COLO668 (cell line): ENCODE data around the gene DBI.

Experiments used
- DNase-seq: peaks from one replicate; lab custom pipeline; 2025; ENCODE audit not compliant: unreplicated experiment; lab: John Stamatoyannopoulos, UW

The DBI gene

DNA sequence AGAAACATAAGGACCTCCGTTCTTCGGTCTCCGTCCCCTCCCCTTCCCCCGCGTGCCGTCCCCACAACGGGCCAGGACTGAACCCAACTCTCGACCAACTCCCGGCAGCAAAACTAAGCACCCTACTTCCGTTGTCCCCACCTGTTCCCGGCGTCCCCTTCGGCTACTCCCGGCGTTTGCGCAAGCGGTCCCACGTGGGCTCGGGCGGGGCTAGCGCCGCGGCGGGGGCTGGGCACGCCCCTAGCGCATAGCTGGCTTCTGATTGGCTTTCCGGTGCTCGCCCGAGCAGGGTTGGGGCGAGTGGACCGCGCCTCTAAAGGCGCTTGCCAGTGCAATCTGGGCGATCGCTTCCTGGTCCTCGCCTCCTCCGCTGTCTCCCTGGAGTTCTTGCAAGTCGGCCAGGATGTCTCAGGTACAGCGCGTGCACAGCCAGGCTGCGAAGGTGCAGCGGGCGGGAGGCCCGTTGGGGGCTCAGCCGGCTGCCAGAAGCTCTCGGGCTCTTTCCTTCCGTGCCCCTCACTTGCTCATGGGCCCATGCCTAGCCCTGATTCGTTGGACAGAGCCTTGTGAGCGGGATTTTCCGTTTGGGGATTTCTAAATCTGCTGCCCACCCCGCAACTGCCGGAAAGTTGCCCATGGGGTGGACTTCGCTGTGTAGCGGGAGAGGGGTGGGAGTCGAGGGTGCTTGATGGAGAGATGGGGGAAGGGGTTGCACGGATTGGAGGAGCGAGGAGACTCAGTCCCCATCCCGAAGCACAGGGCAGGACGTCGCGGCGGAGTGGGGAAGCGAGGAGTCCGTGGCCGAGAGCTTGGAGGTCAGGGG is at the start of gene DBI, which contains the start of gene C2orf76:
Gene DBI (plus strand): TSS at position 329 of the 823 bp plus-strand sequence. CDS start 75 bp downstream, at position 404.
Gene C2orf76 (minus strand): TSS at position 186 of the 823 bp plus-strand sequence. CDS start 26,875 bp downstream, outside the sequence.
- DNase-seq, result peak; percentile 97

DNA sequence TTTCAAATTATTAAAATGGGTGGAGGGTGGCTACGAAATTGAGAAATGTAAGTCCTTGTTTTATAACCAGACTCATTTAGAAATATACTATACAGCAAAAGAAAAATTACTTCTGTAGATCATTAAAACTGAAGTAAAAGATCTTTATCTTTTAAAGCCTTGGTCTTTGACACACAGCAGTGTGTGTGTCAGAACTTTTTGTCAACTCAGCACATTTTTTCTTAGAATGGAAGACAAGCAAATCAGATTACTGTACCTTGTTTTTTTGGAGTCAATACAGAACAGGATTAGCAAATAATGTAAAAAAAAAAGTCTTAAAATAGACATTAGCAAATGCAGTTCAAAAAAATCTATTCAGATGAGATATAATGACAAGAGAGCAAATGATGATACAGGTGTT is 49.2 kb upstream of the DBI start:
- no peak for DNase-seq

DNA sequence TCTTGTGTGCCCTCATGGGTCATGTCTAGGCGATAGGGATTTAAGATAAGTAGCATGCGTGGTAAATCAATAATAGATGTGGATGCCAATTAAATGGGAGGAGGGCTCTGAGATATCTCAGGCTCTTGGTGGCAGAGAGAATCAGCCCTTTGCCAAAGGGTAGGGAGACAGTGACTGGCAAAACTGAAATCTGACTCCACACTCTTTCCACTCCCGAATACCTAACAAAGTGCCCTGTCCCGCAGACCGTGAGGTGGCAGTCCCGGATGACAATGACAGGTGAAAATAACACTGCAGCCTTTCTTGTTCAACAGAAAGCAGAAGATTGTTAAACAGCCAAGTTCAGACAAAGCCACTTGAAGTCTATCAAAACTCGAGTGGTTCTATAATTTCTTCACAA is 47.2 kb upstream of the DBI start:
- no peak for DNase-seq

DNA sequence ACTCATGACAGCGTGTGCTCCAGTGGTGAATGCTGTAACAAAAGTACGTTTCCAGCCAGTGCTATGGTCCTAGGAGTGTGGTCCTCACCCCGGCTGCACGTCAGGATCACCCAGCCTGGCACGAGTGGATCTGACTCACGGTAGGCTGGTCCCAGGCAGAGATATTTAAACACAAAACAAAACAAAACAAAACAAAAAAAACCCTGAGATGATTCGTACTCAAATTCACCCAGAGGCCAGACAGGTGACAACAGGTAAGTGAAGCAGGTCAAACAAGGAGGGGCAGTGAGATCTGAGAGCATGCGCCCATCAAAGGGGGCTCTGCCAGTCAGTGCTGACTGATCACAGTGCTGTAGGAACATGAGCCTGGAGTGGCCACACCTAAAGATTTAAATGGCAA is 43.3 kb upstream of the DBI start:
- DNase-seq, result no peak

DNA sequence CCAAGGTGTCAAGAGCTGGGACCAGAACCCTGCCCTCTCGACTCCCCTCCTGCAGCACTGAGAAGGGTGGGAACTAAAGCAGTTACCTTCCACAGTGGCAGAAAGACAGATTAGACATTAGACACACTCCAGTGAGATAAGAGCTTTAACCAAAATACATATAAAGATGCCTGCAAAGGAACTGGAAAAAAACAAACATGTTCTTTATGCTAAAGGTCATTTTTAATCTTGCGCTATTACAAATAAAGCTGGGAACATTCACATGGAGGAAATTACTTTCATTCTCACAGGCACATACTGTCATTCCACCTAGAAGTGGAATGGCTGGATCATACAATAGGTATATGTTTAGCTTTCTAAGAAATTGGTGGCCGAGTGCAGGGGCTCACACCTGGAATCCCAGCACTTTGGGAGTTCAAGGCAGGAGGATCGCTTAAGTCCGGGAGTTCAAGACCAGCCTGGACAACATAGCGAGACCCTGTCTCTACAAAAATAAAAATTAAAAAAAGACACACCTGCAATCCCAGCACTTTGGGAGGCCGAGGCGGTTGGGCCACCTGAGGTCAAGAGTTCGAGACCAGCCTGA is 42.0 kb upstream of the DBI start:
- no peak for DNase-seq

DNA sequence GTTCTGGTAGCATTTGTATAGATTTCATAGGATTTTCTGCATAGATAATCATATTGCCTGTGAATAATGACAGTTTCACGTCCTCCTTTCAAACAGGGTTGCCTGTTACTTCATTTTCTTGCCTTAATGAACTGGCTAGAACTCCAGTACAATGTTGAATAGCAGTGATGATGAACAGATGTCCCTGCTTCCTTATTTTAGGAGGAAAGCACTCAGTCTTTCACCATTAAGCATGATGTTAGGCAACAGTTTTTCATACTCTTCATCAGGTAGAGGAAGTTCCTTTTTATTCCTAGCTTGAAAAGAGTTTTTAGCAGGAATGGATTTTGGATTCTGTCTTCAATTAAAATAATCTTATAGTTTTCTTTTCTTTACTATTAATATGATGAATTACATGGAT is 39.8 kb upstream of the DBI start:
- DNase-seq, result no peak

DNA sequence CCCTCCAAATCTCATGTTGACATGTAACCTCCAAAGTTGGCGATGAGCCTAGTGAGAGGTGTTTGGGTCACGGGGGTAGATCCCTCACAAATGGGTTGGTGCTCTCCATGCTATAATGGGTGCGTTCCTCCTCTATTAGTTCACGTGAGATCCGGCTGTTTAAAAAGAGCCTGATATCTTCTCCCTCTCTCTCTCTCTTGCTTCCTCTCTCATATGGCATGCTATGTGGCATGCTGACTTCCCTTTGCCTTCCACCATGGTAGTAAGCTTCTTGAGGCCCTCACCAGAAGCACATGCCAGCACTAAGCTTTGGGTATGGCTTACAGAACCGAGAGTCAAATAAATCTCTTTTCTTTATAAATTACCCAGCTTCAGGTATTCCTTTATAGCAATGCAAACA is 39.3 kb upstream of the DBI start:
- no peak for DNase-seq

DNA sequence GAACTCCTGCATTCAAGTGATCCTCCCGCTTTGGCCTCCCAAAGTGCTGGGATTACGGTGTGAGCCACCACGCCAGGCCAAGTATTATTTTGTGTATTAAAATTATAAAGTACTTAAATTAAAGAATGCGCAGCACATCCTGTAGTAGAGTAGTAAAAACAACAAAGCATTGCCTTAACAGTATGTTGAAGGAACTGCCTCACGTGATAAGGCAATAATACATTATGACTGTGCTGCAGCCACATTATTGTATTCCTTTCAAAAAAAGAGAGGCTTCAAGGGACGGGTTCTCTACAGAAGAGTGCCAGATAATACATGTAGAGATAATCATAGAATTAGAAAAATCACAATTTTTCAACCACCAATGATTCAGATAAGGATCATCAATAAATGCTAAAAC is 33.8 kb upstream of the DBI start:
- no peak for DNase-seq

DNA sequence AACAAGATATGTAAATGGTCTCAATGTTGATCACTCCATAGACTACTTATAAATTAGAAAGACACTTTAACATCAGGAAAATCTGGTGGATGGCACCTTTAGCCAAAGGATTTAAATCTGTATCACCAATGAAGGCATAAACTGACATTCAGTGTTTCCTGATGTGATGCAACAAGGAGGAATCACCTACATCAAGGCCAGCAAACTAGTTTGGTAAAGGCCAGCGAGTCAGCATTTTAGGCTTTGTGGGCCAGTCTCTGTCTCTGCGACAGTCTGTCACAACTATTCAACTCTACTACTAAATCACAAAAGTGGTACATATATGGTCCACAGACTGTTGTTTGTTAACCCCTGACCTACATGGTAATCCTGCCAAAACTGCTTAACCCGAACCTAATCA is 33.4 kb upstream of the DBI start:
- no peak for DNase-seq

DNA sequence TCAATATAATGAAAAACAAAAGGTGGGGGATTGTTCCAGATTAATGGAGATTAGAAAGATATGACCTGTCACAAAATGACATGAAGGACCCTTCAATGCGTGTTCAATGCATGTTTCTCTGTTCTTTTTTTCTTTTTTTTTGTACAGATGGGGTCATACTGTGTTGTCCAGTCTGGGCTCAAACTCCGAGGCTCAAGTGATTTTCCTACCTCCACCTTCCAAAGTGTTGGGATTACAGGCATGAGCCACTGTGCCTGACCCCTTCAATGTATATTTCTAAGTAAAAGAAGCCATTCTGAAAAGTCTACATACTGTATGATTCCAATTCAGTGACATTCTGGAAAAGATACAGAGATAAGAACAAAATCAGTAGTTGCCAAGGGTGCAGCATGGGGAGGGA is 32.9 kb upstream of the DBI start:
- no peak for DNase-seq

DNA sequence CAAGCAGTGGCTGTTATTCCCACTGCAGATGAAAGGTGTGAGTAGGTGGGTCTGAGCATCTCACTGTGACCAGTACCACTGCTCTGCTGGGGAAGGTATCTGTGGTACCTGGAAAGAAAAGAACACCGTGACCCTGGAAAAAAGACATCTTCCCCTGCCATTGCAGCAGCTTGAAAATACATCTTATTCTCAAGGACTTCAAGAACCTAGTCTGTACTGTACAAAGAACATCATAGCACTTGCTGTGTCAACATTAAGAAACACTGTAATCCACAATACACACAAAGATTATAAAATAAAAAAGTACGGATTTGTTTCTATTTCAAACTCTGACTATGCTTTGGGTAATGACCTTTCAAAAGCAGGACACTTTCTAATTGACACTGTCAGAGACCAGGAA is 29.0 kb upstream of the DBI start:
- no peak for DNase-seq

DNA sequence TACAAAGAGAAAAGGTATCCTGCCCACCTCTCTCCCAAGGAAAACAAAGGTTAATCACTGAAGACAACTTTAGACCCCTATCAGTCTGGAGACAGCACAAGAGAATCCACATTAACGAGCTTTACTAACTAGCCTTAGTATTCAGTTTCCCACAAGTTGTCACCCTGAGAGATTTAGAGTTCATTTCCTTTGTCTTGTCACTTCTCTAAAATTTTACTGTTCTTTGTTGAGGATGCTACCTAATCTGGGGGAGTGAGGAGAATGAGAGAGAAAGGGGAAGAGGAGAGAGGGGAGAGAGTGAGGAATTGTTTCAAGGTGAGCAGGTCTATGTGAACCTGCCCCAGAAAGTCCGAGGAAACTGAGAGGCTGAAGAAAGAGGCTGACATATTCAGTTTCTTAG is 28.5 kb upstream of the DBI start:
- no peak for DNase-seq

DNA sequence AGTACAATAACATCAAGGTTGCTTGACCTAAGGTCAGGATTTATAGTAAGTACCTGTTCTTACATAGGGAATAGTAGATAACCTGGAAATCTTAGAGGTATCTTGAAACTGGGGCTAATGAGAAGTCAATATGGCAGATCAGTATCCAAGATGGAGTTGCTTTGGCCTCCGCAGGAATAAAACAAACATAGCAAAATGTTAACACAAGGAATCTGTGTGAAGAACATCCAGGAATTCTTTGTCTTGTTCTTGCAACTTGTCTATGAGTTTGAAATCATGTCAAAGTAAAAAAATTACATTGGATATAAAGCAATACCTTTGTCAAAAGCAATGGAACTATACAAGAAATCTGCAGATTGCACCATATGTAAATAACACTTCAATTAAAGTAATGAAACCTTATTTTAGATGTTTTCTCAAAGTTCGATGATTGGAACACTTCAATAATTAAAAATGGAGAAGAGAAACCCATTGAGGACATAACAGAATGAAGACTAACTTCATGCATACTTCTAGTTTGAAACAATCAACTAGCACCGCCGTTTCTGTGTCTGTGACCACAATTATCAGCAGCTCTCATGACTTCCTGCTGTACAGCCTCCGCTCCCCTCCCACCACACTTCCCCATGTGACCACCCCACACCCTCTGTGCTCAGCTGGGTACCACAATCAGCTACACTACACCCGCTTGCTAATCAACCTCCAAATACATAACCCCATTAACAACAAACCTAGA is 27.8 kb upstream of the DBI start:
- no peak for DNase-seq

DNA sequence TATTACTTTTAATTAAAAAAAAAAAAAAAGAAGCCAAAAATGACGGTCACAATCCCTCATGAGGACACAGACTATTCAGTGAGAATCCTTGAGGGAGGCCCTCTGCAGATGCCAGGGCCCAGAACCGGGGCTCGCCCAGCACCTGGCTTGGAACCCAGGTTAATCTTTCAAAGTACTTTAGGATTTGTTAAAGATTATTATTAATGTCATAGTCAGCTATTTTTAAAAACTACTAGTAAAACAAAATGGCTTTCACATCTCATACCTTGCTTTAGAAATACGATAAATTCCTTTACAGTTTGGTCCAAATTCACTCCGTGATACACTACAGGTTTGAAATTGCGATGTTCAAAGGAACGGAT is 27.2 kb upstream of the DBI start:
- no peak for DNase-seq

DNA sequence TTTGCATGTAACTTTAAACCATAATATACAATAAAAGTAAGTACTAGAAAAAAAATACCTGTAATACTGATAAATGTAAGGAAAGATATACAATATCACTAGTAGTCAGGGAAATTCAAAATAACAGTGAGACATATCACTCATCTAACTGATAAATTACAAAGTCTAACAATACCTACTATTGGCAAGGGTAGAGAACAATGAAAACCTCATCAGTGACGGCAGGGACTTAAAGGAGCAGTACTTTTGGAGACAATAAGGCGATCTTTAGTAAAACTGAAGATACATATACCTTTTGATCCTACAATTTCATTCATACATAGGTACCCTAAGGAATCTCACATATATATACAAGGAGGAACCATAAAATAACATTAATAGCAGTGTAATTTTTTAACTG is 25.1 kb upstream of the DBI start:
- DNase-seq, result no peak

DNA sequence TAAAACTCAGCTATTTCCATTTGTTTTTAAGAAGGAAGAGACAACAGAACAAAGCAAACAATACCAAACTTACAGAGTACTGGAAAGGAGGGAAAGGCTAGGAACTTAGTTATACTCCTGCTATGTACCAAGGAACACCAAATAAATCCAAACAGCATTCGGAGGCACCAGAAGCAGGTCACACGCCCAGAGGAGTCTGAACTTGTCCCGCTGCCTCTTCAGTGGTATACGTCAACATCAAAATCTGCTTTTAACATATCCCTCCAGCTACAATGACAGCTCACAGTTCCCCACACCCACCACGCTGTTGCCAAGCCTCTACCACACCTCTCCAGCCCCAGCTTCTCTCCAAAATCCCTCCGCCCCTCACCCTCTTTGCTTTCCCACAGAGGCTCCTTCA is 17.5 kb upstream of the DBI start:
- DNase-seq, result no peak

DNA sequence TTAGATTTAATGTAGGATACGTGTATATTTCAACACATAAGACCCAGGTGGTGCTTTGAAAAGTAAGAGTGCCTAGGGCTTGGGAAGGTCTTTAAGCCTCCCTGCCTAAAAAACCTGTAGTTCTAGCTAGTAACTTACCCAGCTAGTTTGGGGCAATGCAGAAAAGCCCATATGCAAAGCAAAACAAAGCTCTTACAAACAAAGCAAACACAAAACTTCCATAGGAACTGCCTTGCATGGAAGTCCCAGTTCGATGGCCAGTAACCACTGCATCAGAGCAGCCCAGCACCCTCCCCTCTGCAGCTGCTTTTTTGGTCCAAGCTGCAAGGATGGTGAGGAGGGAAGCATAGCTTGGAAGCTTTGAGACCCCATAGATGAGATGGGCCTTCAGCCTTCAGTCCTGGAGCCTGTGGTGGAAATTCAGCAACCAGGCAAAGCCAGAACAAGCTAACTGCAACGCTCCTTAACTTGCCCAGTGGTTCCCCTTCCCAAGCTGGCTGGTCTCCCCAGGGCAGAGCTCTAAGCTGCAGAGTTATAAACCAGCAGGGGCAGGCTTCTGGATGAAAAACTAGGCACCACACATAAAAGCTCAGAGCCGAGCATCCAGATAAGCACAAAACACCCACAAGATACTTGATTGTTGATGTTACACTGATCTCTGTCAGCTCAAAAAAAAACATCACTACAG is 16.3 kb upstream of the DBI start:
- no peak for DNase-seq

DNA sequence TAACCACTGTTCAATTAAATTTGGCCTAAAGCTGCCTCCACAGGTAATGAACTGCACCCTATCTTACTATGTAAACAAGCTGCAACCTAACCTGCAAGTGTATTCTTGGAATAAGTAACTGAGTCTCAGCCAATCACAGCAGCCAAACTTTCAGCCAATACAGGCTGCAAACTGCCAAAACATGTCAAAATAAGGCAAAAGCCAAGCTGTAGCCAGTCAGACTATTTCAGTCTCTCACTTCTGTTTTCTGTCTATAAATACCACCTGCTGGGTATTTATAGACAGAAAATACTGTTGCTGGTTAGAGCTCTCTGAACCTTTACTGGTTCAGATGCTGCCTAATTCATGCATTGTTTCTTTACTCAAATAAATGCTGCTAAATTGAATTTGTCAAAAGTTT is 14.4 kb upstream of the DBI start:
- DNase-seq, result no peak

DNA sequence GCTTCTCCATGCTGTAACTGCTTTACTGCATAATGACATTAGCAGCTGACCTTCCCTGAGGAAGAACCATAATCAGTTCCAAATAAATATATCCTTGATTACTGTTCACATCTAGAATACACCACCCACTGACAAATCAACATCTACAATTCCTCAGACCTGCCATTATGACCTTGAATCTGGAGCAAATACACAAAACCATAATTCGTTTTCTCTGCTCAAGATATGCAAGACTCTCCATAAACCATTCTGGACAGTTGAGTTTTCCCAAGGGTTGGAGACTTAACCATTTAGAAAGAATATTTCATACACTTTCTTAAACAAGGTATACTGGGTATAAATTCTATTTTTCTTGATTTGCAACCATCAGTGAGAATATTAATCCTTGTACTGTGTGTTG is 11.9 kb upstream of the DBI start:
- DNase-seq, result no peak

DNA sequence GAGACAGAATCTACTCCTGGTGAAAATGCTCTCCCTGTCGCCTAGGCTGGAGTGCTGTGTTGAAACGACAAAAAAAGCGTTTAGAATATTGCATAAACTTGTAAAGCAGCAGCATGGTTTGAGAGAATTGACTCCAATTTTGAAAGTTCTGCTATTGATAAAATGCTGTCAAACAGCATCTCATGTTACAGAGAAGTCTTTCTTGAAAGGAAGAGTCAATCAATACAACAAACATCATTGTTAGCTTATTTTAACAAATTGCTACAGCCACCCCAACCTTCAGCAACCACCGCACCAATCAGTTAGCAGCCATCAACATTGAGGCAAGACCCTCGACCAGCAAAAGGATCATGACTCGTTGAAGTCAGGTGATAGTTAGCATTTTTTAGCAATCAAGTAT is 7.0 kb upstream of the DBI start:
- DNase-seq, result no peak

DNA sequence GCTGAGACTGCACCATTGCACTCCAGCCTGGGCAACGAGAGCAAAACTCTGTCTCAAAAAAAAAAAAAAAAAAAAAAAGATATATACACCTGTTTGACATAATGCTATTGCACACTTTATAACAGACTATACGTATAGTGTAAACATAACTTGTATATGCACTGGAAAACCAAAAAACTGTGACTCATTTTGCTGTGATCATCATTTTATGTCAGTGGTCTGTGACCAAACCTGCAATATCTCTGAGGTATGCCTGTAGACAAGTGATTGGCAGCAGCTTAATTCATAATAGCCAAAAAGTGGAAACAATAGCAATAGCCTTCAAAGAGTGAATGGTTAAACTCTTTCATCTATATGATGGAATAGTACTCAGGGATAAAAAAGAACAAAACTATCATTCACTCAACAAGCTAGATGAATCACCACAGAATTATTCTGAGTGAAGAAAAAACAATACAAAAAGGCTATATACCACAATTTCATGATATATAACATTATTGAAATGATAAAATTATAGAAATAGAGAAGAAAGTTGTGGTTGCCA is 6.3 kb upstream of the DBI start:
- no peak for DNase-seq
